Sigmoid colon (tissue), 4 donors: ENCODE measurements around the gene SLC16A1.

Experiments
- POLR2A ChIP-seq, 2 donors: fragments of 450-650 bp; IDR thresholded peaks; one replicate each; pipeline ENCODE4 v1.6.1; 2016; ENCODE audit warnings: antibody characterized with exemption in 2 of 2, mild to moderate bottlenecking in 2 of 2, moderate library complexity in 2 of 2
- POLR2AphosphoS5 ChIP-seq, 4 donors: sonication (generic); formaldehyde crosslinking; IDR thresholded peaks; one replicate each; pipeline ENCODE4 v1.6.1; 2017; ENCODE audit warnings: antibody characterized with exemption in 4 of 4

DNA sequence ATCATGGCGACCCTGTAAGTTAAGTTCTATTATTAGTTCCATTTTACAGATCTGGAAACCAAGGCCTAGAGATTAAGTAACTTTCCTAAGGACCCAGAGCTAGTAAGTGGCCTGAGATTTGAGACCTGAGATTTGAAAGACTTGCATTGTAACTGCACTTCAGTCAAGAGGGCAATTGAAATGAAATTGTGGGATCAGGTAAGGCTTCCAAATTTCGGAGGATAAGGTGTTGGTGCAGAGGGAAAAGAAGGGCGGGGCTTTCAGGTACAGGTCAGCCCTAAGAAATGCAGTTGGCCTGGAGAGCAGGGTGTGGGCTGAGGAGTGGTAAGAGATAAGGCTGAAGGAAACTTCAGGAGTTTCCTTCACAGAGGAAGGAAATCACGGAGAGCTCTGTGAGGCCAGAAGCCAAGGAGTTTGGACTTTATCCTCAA is 51.1 kb downstream of the SLC16A1 start:
- no peak for TF ChIP-seq POLR2A (IDR thresholded peaks at IDR 0.05)
- no peak for TF ChIP-seq POLR2AphosphoS5 (IDR thresholded peaks at IDR 0.05)
